ENCODE measurements around the gene PARD3.

The PARD3 gene

DNA sequence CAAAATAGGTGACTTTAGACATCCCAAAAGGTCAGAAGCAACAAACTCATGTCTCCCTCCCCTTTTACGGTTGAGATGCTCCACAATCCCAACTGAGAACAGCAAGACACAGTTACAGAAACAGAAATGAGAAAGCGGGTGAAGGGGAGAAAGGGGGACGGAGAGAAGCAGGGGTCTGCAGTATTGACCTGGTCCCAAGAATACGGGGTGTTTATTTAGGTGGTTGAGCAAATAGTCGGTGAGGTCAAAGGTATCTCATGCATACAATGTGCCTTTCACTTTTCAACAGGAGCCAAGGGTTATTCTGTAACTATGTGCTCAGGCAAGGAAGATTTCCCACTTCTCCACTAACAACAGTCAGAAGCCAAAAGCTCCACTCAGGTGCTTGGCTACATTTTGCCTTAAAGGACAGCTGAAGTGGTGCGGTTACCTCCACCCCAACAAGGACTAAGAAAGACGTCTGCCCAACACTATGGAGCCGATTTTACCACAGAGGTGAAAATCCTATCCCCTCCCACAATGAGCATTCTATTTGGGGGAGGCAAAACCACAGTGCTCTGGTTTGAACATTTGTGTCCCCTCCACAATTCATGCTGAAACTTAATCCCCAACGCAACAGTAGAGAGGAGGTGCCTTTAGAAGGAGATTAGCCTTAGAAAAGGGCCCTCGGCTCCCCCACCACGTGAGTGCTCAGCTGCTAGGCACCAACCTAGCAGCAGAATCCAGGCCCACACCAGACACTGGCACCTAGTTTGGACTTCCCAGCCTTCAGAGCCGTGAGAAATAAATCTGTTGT lies 77.9 kb downstream of the PARD3 start:
- TF ChIP-seq, protein P1, sequence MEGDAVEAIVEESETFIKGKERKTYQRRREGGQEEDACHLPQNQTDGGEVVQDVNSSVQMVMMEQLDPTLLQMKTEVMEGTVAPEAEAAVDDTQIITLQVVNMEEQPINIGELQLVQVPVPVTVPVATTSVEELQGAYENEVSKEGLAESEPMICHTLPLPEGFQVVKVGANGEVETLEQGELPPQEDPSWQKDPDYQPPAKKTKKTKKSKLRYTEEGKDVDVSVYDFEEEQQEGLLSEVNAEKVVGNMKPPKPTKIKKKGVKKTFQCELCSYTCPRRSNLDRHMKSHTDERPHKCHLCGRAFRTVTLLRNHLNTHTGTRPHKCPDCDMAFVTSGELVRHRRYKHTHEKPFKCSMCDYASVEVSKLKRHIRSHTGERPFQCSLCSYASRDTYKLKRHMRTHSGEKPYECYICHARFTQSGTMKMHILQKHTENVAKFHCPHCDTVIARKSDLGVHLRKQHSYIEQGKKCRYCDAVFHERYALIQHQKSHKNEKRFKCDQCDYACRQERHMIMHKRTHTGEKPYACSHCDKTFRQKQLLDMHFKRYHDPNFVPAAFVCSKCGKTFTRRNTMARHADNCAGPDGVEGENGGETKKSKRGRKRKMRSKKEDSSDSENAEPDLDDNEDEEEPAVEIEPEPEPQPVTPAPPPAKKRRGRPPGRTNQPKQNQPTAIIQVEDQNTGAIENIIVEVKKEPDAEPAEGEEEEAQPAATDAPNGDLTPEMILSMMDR (IDR thresholded peaks at IDR 0.05; ENCODE audit: insufficient read depth, missing control alignments), result no peak
- no peak for FAIRE-seq
- no peak for DNase-seq (ENCODE audit: insufficient read length, low spot score)

DNA sequence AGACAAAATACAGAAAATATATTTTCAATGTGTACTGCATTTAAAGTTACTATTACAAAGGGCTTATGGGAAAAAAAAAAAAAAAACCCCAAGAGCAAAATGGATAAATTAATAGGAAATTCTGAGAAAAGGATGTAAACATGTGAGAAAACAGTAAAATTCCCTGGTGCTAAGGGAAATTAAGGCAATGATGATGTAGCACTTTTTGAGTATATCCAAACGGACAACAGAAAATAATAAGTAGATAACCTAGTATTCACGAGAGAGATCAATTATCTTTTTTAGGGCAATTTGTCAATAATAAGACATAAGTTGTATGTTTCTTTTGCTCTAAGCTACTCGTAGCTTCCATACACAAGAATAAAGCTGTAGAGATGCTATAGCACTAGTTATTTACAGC lies 80.2 kb downstream of the PARD3 start:
- DNase-seq (ENCODE audit: insufficient read length, low spot score) (no peak), FAIRE-seq (no peak)
- TF ChIP-seq, protein P1 (IDR thresholded peaks at IDR 0.05; ENCODE audit: insufficient read depth, missing control alignments), result no peak

DNA sequence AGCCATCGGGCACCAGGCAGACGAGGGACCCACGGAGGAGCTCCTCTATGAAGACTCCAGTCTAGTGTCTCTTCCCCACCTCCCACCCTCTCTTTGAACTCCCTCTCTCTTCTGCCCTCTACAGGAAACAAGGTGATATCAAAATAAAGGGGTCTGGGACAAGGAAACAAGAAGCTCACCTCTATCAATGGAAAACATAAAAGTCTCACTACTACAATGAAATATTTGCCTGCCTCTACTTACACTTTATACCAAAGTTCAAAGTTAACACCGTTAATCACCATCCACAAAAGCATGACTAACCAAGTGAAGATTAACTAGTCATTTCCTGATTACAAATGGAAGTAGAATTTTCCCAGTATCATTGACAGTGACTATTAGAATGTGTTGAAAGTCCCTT lies 82.2 kb downstream of the PARD3 start:
- DNase-seq (ENCODE audit: insufficient read length, low spot score) (no peak), FAIRE-seq (no peak)

DNA sequence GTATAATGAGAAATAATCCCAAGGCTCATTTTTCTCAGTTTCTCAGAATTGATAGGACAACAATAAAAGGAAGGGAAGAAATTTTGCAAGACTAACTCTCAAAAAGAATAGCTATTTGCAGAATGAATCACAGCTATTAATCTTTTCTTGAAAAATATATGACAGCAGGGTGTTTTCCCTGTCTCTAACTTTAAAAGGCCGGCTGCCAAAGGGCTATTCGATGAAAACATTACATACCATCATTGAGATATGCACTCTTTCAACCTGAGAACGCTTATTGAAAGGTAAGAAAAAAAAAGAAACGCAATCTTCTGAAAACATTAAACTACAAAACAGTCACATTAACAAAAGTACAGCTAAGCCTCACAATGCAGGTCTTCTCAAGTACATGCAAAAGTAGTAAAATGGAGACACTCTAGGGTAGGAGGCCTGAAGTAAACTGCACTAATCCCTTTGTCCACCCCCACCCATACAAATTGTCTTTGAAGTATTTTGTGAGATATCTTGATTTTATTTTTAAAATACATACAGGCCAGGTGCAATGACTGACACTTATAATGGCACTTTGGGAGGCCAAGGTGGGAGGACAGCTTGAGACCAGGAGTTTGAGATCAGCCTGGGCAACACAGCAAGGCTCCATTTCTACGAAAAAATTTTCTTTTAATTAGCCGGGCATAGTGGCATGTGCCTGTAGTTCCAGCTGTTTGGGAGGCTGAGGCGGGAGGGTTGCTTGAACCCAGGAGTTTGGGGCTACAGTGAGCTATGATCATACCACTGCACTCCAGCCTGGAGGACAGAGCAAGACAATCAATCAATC lies 83.0 kb downstream of the PARD3 start:
- no peak for FAIRE-seq
- TF ChIP-seq, protein P1 (IDR thresholded peaks at IDR 0.05; ENCODE audit: insufficient read depth, missing control alignments), result no peak
- DNase-seq (ENCODE audit: insufficient read length, low spot score), result no peak

More for the DNA sequence above, 82.2 kb downstream of the PARD3 start:
- TF ChIP-seq, protein P1 (IDR thresholded peaks at IDR 0.05; ENCODE audit: insufficient read depth, missing control alignments), result peak; percentile 44

DNA sequence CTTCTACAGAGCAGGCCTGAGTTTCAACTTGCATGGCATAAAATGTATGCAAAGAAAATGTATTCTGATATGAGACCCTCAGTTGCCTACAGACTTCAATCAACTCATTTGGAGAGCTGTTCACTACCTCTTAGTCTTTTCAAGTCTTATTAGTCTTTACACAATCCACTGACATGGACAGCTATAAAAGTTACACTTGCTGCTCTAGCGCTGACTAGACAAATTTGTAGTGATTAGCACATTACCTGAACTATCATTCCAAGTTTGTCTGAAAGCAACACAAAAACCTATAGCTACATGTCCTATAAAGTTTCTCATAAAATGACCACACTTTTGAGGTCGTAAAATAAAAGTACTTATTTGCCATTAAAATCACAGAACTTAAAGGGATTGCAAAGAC lies 83.9 kb downstream of the PARD3 start:
- TF ChIP-seq, protein P1 (IDR thresholded peaks at IDR 0.05; ENCODE audit: insufficient read depth, missing control alignments), result no peak
- FAIRE-seq (no peak), DNase-seq (ENCODE audit: insufficient read length, low spot score) (no peak)

DNA sequence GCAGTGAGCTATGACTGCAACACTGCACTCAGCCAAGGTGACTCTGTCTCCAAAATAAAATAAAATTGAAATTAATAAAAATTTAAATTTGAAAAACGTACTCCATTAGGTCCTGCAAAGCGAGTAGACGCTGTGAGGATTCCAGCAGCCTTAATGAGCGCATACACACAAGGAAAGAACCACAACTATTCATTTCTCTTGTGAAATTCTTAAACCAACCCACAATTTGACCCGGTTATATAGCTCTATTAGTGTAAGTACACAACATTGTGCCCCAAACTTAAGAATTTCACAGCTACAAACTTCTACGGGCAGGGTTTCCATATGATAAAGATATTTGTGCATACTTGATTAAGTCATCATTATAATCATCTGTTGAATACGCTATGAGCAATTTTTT lies 84.4 kb downstream of the PARD3 start:
- FAIRE-seq, result no peak
- DNase-seq (ENCODE audit: insufficient read length, low spot score), result no peak
- TF ChIP-seq, protein P1 (IDR thresholded peaks at IDR 0.05; ENCODE audit: insufficient read depth, missing control alignments), result no peak

Measured in D721Med (cell line).